Measurements from ENCODE around the gene NAA25. TPM values are rescaled to one million over a fixed set of nuclear protein-coding genes. Genes with fewer than 3 reads are reported as not detected.
"Not testable (repeated sequence)": the region's sequence is repeated elsewhere in the genome, so short reads cannot be mapped to it uniquely, and the experiment has no call there.

NAA25 gene
- total and polyA plus RNA-seq, 2 donors (not counting 1 experiment from before 2014, with no cell fraction given): 5.9 to 40.8 TPM

DNA sequence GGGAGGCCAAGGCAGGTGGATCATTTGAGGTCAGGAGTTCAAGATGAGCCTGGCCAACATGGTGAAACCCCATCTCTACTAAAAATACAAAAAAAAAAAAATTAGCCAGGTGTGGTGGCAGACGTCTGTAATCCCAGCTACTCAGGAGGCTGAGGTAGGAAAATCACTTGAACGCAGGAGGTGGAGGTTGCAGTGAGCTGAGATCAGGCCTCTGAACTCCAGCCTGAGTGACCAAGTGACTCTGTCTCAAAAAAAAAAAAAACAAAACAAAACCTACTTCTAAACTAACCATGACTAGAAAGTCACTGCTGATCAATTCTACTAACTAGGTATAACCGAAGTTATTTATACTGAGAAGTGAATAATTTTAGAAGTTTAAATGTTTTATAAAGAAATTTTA, 99.0 kb downstream of the NAA25 start:
- H3K27me3 Mint-ChIP-seq; H2AFZ ChIP-seq (ENCODE audit: insufficient read depth, low read depth, low read length, poor library complexity, severe bottlenecking); H3K9me3 Mint-ChIP-seq (ENCODE audit: insufficient read depth); H3K36me3 ChIP-seq (replicated peaks in 1 of 2; ENCODE audit: control extremely low read depth in 1 of 2, control insufficient read depth in 1 of 2, extremely low read depth in 1 of 2, insufficient read depth in 2 of 2, low read length in 1 of 2); H3K4me3 Mint-ChIP-seq; H3K9me3 ChIP-seq (ENCODE audit: control extremely low read depth in 1 of 3, control insufficient read depth in 2 of 3, insufficient read depth in 1 of 3, low read length in 2 of 3); H3K27ac Mint-ChIP-seq; ATAC-seq (ENCODE audit: low read depth); H3K27ac ChIP-seq (ENCODE audit: low read length in 2 of 2); intact Hi-C loops (cut with micrococcal nuclease); H3K27me3 ChIP-seq (replicated peaks in 1 of 4; ENCODE audit: control extremely low read depth in 1 of 4, control insufficient read depth in 3 of 4, insufficient read depth in 4 of 4, low read length in 3 of 4); H4K20me1 ChIP-seq (ENCODE audit: control insufficient read depth, insufficient read depth, low read length, poor library complexity, severe bottlenecking); DNase-seq; POLR2A ChIA-PET; H3K9ac ChIP-seq (ENCODE audit: low read length); H3K4me2 ChIP-seq (replicated peaks; ENCODE audit: low read depth, low read length, poor library complexity, severe bottlenecking); H3K4me3 ChIP-seq (ENCODE audit: control extremely low read depth in 1 of 5, extremely low read depth in 1 of 5, insufficient read depth in 1 of 5, low read depth in 2 of 5, low read length in 4 of 5): not testable (repeated sequence)
- Histone ChIP-seq H3K79me2 (ENCODE audit: control insufficient read depth, insufficient read depth, low read length) (peaks cover 15% of the 10 kb centered on the region), H3K4me1 (ENCODE audit: control insufficient read depth in 2 of 2, insufficient read depth in 2 of 2, low read length in 2 of 2) (peaks cover 25 to 26% of the 10 kb centered on the region in 2 donors)
- peaks cover 32% of the 10 kb centered on the region for H3K4me1 Mint-ChIP-seq
- WGBS (ENCODE audit: insufficient coverage): no CpG with 5 or more reads among the region's 3 CpGs
- CTCF ChIA-PET: interaction anchor here (0.7 to 1.0 kb wide), 3 partner anchors 9 to 65 kb away, joined by 3 to 4 read pairs (median 3); no protein-coding TSS in a partner anchor

- Histone ChIP-seq H3K79me2 (ENCODE audit: control insufficient read depth, insufficient read depth, low read length) (peaks cover 15% of the 10 kb centered on the region), H3K4me3 (ENCODE audit: control extremely low read depth in 1 of 5, extremely low read depth in 1 of 5, insufficient read depth in 1 of 5, low read depth in 2 of 5, low read length in 4 of 5) (no peak overlapping the region), H3K9me3 (ENCODE audit: control extremely low read depth in 1 of 3, control insufficient read depth in 2 of 3, insufficient read depth in 1 of 3, low read length in 2 of 3) (peaks cover 0 to 3% (median 0%) of the 10 kb centered on the region in 3 donors), H2AFZ (ENCODE audit: insufficient read depth, low read depth, low read length, poor library complexity, severe bottlenecking) (no peak overlapping the region), H3K27ac (ENCODE audit: low read length in 2 of 2) (no peak overlapping the region), H3K9ac (ENCODE audit: low read length) (no peak overlapping the region), H3K4me1 (ENCODE audit: control insufficient read depth in 2 of 2, insufficient read depth in 2 of 2, low read length in 2 of 2) (peaks cover 21 to 22% of the 10 kb centered on the region in 2 donors), H4K20me1 (ENCODE audit: control insufficient read depth, insufficient read depth, low read length, poor library complexity, severe bottlenecking) (peaks cover 9% of the 10 kb centered on the region), H3K36me3 (replicated peaks in 1 of 2; ENCODE audit: control extremely low read depth in 1 of 2, control insufficient read depth in 1 of 2, extremely low read depth in 1 of 2, insufficient read depth in 2 of 2, low read length in 1 of 2) (peaks cover 0 to 4% of the 10 kb centered on the region in 2 experiments), H3K4me2 (replicated peaks; ENCODE audit: low read depth, low read length, poor library complexity, severe bottlenecking) (no peak overlapping the region), H3K27me3 (replicated peaks in 1 of 4; ENCODE audit: control extremely low read depth in 1 of 4, control insufficient read depth in 3 of 4, insufficient read depth in 4 of 4, low read length in 3 of 4) (no peaks in the 10 kb centered on the region)
- intact Hi-C loops (cut with micrococcal nuclease): no loop called here
- WGBS (ENCODE audit: insufficient coverage): no CpG with 5 or more reads among the region's 3 CpGs
- ChIA-PET POLR2A (no interaction called here), CTCF (no interaction called here)
- Mint-ChIP-seq H3K9me3 (ENCODE audit: insufficient read depth) (no peaks in the 10 kb centered on the region), H3K27me3 (no peaks in the 10 kb centered on the region), H3K4me1 (peaks cover 27% of the 10 kb centered on the region), H3K27ac (no peak overlapping the region), H3K4me3 (no peak overlapping the region)
- no peak for TF ChIP-seq EZH2 (IDR thresholded peaks at IDR 0.05; ENCODE audit: borderline replicate concordance, insufficient read depth, low read depth, low read length, poor library complexity, severe bottlenecking)
- TF ChIP-seq, protein P1, sequence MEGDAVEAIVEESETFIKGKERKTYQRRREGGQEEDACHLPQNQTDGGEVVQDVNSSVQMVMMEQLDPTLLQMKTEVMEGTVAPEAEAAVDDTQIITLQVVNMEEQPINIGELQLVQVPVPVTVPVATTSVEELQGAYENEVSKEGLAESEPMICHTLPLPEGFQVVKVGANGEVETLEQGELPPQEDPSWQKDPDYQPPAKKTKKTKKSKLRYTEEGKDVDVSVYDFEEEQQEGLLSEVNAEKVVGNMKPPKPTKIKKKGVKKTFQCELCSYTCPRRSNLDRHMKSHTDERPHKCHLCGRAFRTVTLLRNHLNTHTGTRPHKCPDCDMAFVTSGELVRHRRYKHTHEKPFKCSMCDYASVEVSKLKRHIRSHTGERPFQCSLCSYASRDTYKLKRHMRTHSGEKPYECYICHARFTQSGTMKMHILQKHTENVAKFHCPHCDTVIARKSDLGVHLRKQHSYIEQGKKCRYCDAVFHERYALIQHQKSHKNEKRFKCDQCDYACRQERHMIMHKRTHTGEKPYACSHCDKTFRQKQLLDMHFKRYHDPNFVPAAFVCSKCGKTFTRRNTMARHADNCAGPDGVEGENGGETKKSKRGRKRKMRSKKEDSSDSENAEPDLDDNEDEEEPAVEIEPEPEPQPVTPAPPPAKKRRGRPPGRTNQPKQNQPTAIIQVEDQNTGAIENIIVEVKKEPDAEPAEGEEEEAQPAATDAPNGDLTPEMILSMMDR (IDR thresholded peaks at IDR 0.05): no peak
- DNase-seq: no peak
- no peak for ATAC-seq (ENCODE audit: low read depth)
Measured at GRCh38 chr12:112008918-112009317, 99.7 kb downstream of the NAA25 start.

Measured in B cell (primary cell).